IPS DF 19.7 (cell line): ENCODE data around the gene ANO3.
"Not testable (repeated sequence)": the region's sequence is repeated elsewhere in the genome, so short reads cannot be mapped to it uniquely, and the experiment has no call there.

Experiments
- DNase-seq: peaks from one replicate; pipeline ENCODE4 v3.0.0-alpha.2; 2013; ENCODE audit warnings: low read depth, low spot score

The ANO3 gene

GRCh38 chr11:26573896-26574295 is 242.0 kb downstream of the ANO3 start:
- no peak for DNase-seq

GRCh38 chr11:26575946-26576345 is 244.0 kb downstream of the ANO3 start:
- DNase-seq = no peak

GRCh38 chr11:26578998-26579661 is 247.2 kb downstream of the ANO3 start:
- no peak for DNase-seq

- DNase-seq = no peak
Observed at GRCh38 chr11:26579683-26580082, 247.8 kb downstream of the ANO3 start.

GRCh38 chr11:26580929-26581328 is 249.0 kb downstream of the ANO3 start:
- no peak for DNase-seq

GRCh38 chr11:26583550-26583949 is 251.6 kb downstream of the ANO3 start:
- no peak for DNase-seq

GRCh38 chr11:26584818-26585217 is 252.9 kb downstream of the ANO3 start:
- DNase-seq = no peak

- DNase-seq = no peak
Observed at GRCh38 chr11:26587073-26587472, 255.1 kb downstream of the ANO3 start.

GRCh38 chr11:26593691-26594090 is 261.8 kb downstream of the ANO3 start:
- no peak for DNase-seq

GRCh38 chr11:26595207-26595865 is 263.4 kb downstream of the ANO3 start:
- not testable (repeated sequence) for DNase-seq

- not testable (repeated sequence) for DNase-seq
Observed at GRCh38 chr11:26597049-26597689, 265.2 kb downstream of the ANO3 start.

- no peak for DNase-seq
Observed at GRCh38 chr11:26597899-26598298, 266.0 kb downstream of the ANO3 start.

GRCh38 chr11:26599425-26599824 is 267.5 kb downstream of the ANO3 start:
- DNase-seq = no peak

GRCh38 chr11:26599876-26600434 is 268.0 kb downstream of the ANO3 start:
- no peak for DNase-seq

GRCh38 chr11:26607725-26608506 is 276.0 kb downstream of the ANO3 start:
- DNase-seq = no peak

- no peak for DNase-seq
Observed at GRCh38 chr11:26608507-26609146, 276.7 kb downstream of the ANO3 start.

- no peak for DNase-seq
Observed at GRCh38 chr11:26613759-26614158, 281.8 kb downstream of the ANO3 start.

GRCh38 chr11:26618441-26618840 is 286.5 kb downstream of the ANO3 start:
- no peak for DNase-seq

- DNase-seq = no peak
Observed at GRCh38 chr11:26620282-26621045, 288.5 kb downstream of the ANO3 start.

- no peak for DNase-seq
Observed at GRCh38 chr11:26621132-26621531, 289.2 kb downstream of the ANO3 start.

GRCh38 chr11:26622181-26622580 is 290.3 kb downstream of the ANO3 start:
- no peak for DNase-seq
